Keratinocyte (primary cell): ENCODE data around the gene B9D1.

Source experiments
- EZH2 ChIP-seq: IDR thresholded peaks from one replicate; pipeline ENCODE4 v1.6.1; 2012; ENCODE audit warnings: inconsistent platforms, mild to moderate bottlenecking, low read length, moderate library complexity
- TF ChIP-seq, protein P1 (sequence below), 3 experiments: IDR thresholded peaks in 1 of 3; conservative IDR thresholded peaks in 1 of 3; optimal IDR thresholded peaks in 1 of 3; 2 replicates in 2 of 3; 3 replicates in 1 of 3; pipeline versions ENCODE3 to v1.5.1; 2011; ENCODE audit warnings: low read length in 3 of 3, mild to moderate bottlenecking in 3 of 3, moderate library complexity in 2 of 3, control low read depth in 1 of 3, inconsistent platforms in 1 of 3; ENCODE audit not compliant: insufficient read depth in 2 of 3; ENCODE audit errors: extremely low read depth in 1 of 3

DNA sequence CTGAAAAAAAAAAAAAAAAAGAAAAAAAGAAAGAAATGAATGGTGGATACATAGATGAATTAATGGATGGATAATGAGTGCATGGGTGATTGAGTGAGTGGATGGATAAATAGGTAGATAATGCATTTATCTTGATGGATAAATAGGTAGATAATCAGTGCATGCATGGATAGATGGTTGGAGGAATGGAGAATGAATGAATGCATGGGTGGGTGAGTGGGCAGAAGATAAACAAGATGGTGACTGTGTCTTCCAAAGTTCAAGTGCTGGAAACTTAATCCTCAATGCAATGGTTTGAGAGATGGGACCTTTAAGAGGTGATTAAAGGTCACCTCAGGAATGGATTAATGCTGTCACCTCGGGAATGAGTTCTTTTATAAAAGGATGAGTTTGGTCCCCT, 41.7 kb upstream of the B9D1 start:
- no peak for TF ChIP-seq EZH2
- TF ChIP-seq, protein P1, sequence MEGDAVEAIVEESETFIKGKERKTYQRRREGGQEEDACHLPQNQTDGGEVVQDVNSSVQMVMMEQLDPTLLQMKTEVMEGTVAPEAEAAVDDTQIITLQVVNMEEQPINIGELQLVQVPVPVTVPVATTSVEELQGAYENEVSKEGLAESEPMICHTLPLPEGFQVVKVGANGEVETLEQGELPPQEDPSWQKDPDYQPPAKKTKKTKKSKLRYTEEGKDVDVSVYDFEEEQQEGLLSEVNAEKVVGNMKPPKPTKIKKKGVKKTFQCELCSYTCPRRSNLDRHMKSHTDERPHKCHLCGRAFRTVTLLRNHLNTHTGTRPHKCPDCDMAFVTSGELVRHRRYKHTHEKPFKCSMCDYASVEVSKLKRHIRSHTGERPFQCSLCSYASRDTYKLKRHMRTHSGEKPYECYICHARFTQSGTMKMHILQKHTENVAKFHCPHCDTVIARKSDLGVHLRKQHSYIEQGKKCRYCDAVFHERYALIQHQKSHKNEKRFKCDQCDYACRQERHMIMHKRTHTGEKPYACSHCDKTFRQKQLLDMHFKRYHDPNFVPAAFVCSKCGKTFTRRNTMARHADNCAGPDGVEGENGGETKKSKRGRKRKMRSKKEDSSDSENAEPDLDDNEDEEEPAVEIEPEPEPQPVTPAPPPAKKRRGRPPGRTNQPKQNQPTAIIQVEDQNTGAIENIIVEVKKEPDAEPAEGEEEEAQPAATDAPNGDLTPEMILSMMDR (optimal IDR thresholded peaks at IDR 0.05 in 1 of 3, IDR thresholded peaks at IDR 0.05 in 1 of 3, conservative IDR thresholded peaks at IDR 0.05 in 1 of 3; ENCODE audit: extremely low read depth in 1 of 3, insufficient read depth in 2 of 3, low read length in 3 of 3), result no peak
